Lower leg skin (tissue), 4 donors: ENCODE results near the gene HSPB1. TPM values are rescaled to one million over a fixed set of nuclear protein-coding genes. Genes with fewer than 3 reads are reported as not detected.
A peak's percentile ranks its signal among the peaks of the same experiment; 100 is the strongest.
"Not testable (repeated sequence)": the region's sequence is repeated elsewhere in the genome, so short reads cannot be mapped to it uniquely, and the experiment has no call there.

ENCODE experiments used
- DNase-seq, 2 donors: peaks; one replicate each; pipeline ENCODE4 v3.0.0-alpha.2; 2019; ENCODE audit warnings: low spot score in 2 of 2
- H3K4me3 ChIP-seq: fragments of 200-600 bp; sonication (generic); 2 replicates; pipeline ENCODE4 v1.5.1; 2017; ENCODE audit warnings: mild to moderate bottlenecking, low read depth; ENCODE audit not compliant: poor library complexity, severe bottlenecking
- POLR2A ChIP-seq, 2 donors: fragments of 450-650 bp; IDR thresholded peaks; one replicate each; pipeline ENCODE4 v1.6.1; 2016 to 2017; ENCODE audit warnings: antibody characterized with exemption in 2 of 2, mild to moderate bottlenecking in 1 of 2, moderate library complexity in 1 of 2
- WGBS, 2 donors: methylation state at CpG; one replicate each; pipeline ENCODE4 v1.1.5; 2018; 5-methylcytosine and 5-hydroxymethylcytosine counted together
- intact Hi-C: fragments of 100-400 bp; cut with DNase I; formaldehyde crosslinking; loops from one replicate; pipeline ENCODE4 v1.15.0; 2023; ENCODE audit warnings: low total_unique reads
- total RNA-seq, 4 donors: library from RNA; depleted of rRNA; stranded (reverse); fragments of >200 nt; gene quantifications; one replicate each; pipeline ENCODE4 v1.1.0, GENCODE V29; 2016
- TF ChIP-seq, protein P1 (sequence below), 3 donors: fragments of 450-650 bp; IDR thresholded peaks; one replicate each; pipeline ENCODE4 v1.5.1; 2016; ENCODE audit warnings: antibody characterized with exemption in 3 of 3, mild to moderate bottlenecking in 3 of 3, moderate library complexity in 2 of 3

The HSPB1 gene
- total RNA-seq, 4 donors from 2014 or later = 1,628 to 3,756 (median 2,658) TPM

DNA sequence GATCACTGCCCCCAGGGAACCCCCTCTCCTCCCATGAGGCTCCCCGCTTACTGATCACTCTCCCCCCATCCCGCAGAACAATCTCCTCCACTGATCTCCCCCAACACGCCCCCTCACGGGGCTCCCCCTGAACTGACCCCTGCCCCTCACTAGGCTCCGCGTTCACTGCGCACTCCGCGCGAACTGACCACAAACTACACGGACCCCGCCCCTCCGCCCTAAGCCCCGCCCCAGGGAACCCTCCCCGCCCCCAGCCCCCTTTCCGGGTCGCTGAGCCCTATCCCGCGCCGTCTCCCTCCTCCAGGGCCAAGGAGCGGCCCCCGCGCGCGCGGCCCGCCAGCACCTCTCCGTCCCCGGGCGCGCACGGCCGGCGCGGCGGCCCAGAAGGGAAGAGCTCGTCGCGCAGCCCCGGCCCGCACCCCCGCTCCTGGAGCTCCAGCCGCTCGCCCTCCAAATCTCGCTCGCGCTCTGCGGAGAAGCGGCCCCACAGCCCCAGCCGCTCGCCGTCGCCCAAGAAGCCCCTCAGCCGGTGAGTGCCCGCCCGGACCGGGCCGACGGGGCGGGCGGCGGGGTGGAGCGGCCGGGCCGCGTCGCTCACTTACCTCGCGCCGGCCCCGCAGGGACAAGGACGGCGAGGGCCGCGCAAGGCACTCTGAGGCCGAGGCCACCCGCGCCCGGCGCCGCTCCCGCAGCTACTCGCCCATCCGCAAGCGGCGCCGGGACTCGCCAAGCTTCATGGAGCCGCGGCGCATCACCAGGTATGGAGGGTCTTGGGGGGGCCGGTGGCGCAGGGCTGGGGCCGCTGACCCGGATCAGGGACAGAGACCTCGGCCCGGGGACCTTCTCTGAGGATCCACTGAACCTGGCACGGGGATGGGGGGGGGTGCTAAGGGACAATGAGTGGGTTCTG lies 19.9 kb upstream of the HSPB1 start:
- intact Hi-C loops = no loop called here
- H3K4me3 ChIP-seq = peak overlapping the region; percentile 36
- 9 to 13% methylated on average over 16 to 26 of the region's 98 CpGs for WGBS, 2 donors
- DNase-seq = no peak
- TF ChIP-seq POLR2A (IDR thresholded peaks at IDR 0.05) = no peak
- TF ChIP-seq, protein P1, sequence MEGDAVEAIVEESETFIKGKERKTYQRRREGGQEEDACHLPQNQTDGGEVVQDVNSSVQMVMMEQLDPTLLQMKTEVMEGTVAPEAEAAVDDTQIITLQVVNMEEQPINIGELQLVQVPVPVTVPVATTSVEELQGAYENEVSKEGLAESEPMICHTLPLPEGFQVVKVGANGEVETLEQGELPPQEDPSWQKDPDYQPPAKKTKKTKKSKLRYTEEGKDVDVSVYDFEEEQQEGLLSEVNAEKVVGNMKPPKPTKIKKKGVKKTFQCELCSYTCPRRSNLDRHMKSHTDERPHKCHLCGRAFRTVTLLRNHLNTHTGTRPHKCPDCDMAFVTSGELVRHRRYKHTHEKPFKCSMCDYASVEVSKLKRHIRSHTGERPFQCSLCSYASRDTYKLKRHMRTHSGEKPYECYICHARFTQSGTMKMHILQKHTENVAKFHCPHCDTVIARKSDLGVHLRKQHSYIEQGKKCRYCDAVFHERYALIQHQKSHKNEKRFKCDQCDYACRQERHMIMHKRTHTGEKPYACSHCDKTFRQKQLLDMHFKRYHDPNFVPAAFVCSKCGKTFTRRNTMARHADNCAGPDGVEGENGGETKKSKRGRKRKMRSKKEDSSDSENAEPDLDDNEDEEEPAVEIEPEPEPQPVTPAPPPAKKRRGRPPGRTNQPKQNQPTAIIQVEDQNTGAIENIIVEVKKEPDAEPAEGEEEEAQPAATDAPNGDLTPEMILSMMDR (IDR thresholded peaks at IDR 0.05) = no peak

DNA sequence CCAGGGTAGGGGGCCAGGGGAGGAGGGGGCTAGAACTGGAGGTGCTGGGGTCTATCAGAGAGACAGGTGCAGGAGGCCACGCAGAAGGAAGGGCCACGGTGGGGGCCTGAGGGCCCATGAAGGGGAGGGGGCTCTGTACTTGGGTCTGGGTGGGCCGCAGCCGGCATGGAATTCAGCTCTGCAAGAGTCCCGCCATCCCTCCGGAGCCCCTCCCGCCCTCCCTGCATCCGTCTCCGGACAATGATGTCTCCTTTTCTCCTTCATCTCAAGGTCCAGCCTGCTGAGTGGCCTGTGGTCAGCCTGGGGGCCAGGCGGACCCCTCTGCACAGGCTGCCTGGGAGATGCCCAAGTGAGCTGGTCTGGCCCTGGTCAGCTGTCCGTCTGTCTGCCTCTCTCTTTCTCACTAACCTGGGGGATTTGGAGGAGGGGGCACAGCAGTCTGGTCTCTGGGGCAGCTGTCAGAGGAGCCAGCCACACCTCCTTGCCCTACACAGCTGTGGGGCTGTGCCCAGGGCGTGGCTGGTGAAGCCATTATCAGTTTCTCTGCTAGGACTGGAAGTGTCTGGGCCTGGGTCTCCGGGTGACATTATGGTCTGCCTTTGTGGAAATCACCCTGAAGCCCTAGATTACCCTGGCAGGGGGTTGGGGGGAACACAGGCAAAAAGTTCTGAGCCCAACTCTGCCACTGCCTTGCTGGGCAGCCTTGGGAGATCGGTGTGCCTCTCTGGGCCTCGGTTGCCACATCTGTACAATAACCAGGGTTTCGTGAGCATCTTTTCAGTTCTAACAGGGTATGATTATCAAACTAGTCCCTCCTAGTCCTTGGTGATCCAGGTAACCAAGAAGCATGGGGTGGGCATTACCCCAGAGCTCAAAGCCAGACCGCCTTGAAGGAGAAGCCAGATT lies 19.0 kb upstream of the HSPB1 start:
- no peak overlapping the region for H3K4me3 ChIP-seq
- TF ChIP-seq, protein P1 (IDR thresholded peaks at IDR 0.05) = no peak
- TF ChIP-seq POLR2A (IDR thresholded peaks at IDR 0.05) = no peak
- no peak for DNase-seq
- 78 to 82% methylated on average over 13 to 17 of the region's 17 CpGs for WGBS, 2 donors
- intact Hi-C loops = no loop called here

DNA sequence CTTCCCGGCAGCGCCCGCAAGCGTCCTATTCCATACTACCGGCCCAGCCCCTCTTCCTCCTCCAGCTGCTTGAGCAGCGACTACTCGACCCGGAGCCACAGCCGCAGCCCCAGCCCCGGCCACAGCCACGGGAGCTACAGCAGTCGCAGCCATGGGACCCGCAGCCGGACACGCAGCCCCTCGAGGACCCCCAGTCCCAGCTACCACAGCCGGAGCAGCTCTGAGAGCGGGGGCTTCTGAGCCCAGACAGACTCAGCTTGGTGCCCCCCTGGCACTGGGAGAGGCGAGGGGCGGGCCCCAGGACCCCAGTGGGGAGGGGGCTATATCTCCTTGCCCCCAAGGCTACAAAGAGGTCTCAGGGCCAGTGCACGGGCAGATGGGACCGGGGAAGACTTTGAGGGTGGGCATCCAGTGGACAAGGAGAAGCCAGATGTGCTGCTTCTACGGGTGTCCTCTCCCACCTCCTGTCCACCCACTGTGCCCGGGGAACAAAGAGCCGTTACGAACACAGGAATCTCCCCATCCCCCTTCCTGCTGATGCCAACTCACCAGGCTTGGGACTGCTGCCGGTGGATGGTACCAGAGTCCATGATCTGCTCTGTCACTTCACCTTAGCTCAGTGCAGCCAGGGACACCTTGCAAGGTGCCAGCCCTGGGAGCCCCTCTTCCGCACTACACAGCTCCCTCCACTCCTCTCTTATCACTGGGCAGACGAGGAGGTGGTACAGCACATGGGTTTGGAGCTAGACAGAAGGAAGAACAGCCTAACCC lies 16.7 kb upstream of the HSPB1 start:
- intact Hi-C loops = no loop called here
- WGBS, 2 donors = 80 to 91% methylated on average over 20 to 29 of the region's 29 CpGs

DNA sequence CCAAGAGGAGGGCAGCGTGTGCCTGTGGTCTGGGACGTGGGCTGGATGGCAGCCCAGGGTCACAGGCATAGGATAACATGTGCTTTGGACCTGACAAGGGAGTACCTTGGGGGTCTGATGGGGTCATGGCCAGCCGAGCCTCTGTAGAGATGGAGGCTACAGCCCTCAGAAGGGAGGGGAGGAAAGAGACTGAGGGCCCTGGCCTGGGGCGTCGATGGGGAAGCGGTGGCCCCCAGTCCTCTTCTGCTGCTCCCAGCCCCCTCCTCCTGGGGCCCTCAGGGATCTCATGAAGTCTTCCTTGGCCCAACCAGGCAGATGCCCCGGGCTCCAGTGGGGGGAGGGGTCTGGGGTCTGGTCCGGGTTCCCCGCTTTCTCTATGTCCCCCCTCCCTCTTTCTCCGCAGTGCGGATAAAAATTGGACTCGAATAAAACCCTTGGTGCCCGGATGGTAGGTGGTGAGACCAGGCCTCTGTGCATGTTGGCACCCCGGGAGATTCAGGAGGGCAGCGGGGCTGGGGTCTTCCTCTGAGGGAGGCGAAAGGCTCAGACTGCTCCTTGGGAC lies 15.6 kb upstream of the HSPB1 start:
- H3K4me3 ChIP-seq = no peak overlapping the region
- TF ChIP-seq, protein P1 (IDR thresholded peaks at IDR 0.05) = no peak
- no peak for TF ChIP-seq POLR2A (IDR thresholded peaks at IDR 0.05)
- intact Hi-C loops = no loop called here
- no peak for DNase-seq
- 88 to 91% methylated on average over 16 of the region's 16 CpGs for WGBS, 2 donors

More for the DNA sequence above, 16.7 kb upstream of the HSPB1 start:
- no peak for DNase-seq
- no peak overlapping the region for H3K4me3 ChIP-seq
- TF ChIP-seq, protein P1 (IDR thresholded peaks at IDR 0.05) = no peak
- no peak for TF ChIP-seq POLR2A (IDR thresholded peaks at IDR 0.05)

DNA sequence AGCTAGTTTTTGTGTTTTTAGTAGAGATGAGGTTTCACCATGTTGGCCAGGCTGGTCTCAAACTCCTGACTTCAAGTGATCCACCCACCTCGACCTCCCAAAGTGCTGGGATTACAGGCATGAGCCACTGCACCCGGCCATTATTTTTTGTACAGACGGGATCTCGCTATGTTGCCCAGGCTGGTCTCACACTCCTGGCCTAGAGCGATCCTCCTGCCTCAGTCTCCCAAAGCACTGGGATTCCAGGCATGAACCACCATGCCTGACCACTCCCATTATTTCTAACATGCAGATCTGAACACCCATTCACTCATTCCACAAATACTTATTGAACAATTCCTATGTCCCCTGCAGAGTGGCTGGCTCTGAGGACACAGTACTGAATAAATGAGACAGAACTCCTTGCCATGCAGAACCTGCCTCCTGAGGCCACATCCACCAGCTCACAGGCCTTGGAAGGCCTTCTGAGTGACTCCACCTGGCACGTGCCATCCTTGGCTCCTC lies 11.6 kb upstream of the HSPB1 start:
- intact Hi-C loops, DNase-seq, H3K4me3 ChIP-seq: not testable (repeated sequence)
- WGBS, 2 donors = 65 to 73% methylated on average over 6 of the region's 6 CpGs
